ENCODE data around the gene ANKRD11. TPM values are rescaled to one million over a fixed set of nuclear protein-coding genes. Genes with fewer than 3 reads are reported as not detected.
"Not testable (repeated sequence)": the region's sequence is repeated elsewhere in the genome, so short reads cannot be mapped to it uniquely, and the experiment has no call there.

The ANKRD11 gene
- total and polyA plus RNA-seq, 2 donors (not counting 1 experiment from before 2014, with no cell fraction given): 41.5 to 71.2 TPM

GRCh38 chr16:89261691-89262563 is 228.4 kb downstream of the ANKRD11 start:
- Histone ChIP-seq H4K20me1 (ENCODE audit: control insufficient read depth, extremely low read depth, insufficient read depth, low read length) (no peaks in the 10 kb centered on the region), H3K9me3 (ENCODE audit: control insufficient read depth, insufficient read depth, low read depth, low read length) (no peaks in the 10 kb centered on the region), H3K27me3 (ENCODE audit: control insufficient read depth, insufficient read depth, low read length) (no peaks in the 10 kb centered on the region), H3K9ac (ENCODE audit: insufficient read depth, low read length) (no peak overlapping the region), H2AFZ (ENCODE audit: low read length) (peak overlapping the region; percentile 6), H3K79me2 (ENCODE audit: control insufficient read depth, insufficient read depth, low read length) (no peaks in the 10 kb centered on the region), H3K36me3 (ENCODE audit: control insufficient read depth, insufficient read depth, low read length) (peaks cover 11% of the 10 kb centered on the region), H3K4me2 (ENCODE audit: extremely low read depth, insufficient read depth, low read length) (peak overlapping the region; percentile 61), H3K27ac (ENCODE audit: insufficient read depth, low read length) (no peak overlapping the region), H3K4me3 (replicated peaks in 1 of 4; ENCODE audit: control extremely low read depth in 1 of 4, insufficient read depth in 1 of 4, low read depth in 3 of 4, low read length in 4 of 4) (peak overlapping the region in 1 of 4 experiments; percentile 44), H3K4me1 (ENCODE audit: control insufficient read depth, extremely low read depth, insufficient read depth, low read length) (no peaks in the 10 kb centered on the region)
- peak in 1 of 2 donors; percentile 56 for DNase-seq (ENCODE audit: low read depth in 2 of 2)
- TF ChIP-seq EZH2 (IDR thresholded peaks at IDR 0.05; ENCODE audit: low read length, missing control alignments) (no peak), CTCF (conservative IDR thresholded peaks at IDR 0.05 in 1 of 2, IDR thresholded peaks at IDR 0.05 in 1 of 2; ENCODE audit: low read depth in 1 of 2, low read length in 2 of 2) (no peak)

GRCh38 chr16:89259901-89260300 is 230.5 kb downstream of the ANKRD11 start:
- H3K36me3 ChIP-seq (ENCODE audit: control insufficient read depth, insufficient read depth, low read length); H3K4me2 ChIP-seq (ENCODE audit: extremely low read depth, insufficient read depth, low read length); H3K9me3 ChIP-seq (ENCODE audit: control insufficient read depth, insufficient read depth, low read depth, low read length); H3K27ac ChIP-seq (ENCODE audit: insufficient read depth, low read length); H2AFZ ChIP-seq (ENCODE audit: low read length); H3K27me3 ChIP-seq (ENCODE audit: control insufficient read depth, insufficient read depth, low read length); H4K20me1 ChIP-seq (ENCODE audit: control insufficient read depth, extremely low read depth, insufficient read depth, low read length); H3K4me1 ChIP-seq (ENCODE audit: control insufficient read depth, extremely low read depth, insufficient read depth, low read length); H3K4me3 ChIP-seq (replicated peaks in 1 of 4; ENCODE audit: control extremely low read depth in 1 of 4, insufficient read depth in 1 of 4, low read depth in 3 of 4, low read length in 4 of 4); DNase-seq (ENCODE audit: low read depth in 2 of 2); H3K9ac ChIP-seq (ENCODE audit: insufficient read depth, low read length); H3K79me2 ChIP-seq (ENCODE audit: control insufficient read depth, insufficient read depth, low read length): not testable (repeated sequence)

GRCh38 chr16:89257757-89258465 is 232.4 kb downstream of the ANKRD11 start:
- H3K4me2 ChIP-seq (ENCODE audit: extremely low read depth, insufficient read depth, low read length): peak overlapping the region; percentile 70
- no peaks in the 10 kb centered on the region for H3K4me1 ChIP-seq (ENCODE audit: control insufficient read depth, extremely low read depth, insufficient read depth, low read length)
- DNase-seq (ENCODE audit: low read depth in 2 of 2): no peak
- H3K27me3 ChIP-seq (ENCODE audit: control insufficient read depth, insufficient read depth, low read length): no peaks in the 10 kb centered on the region
- no peaks in the 10 kb centered on the region for H3K9me3 ChIP-seq (ENCODE audit: control insufficient read depth, insufficient read depth, low read depth, low read length)
- H3K9ac ChIP-seq (ENCODE audit: insufficient read depth, low read length): no peak overlapping the region
- H4K20me1 ChIP-seq (ENCODE audit: control insufficient read depth, extremely low read depth, insufficient read depth, low read length): no peaks in the 10 kb centered on the region
- TF ChIP-seq EZH2 (IDR thresholded peaks at IDR 0.05; ENCODE audit: low read length, missing control alignments) (no peak), CTCF (conservative IDR thresholded peaks at IDR 0.05 in 1 of 2, IDR thresholded peaks at IDR 0.05 in 1 of 2; ENCODE audit: low read depth in 1 of 2, low read length in 2 of 2) (peak in 1 of 2 donors; percentile 4)
- no peak overlapping the region for H2AFZ ChIP-seq (ENCODE audit: low read length)
- H3K4me3 ChIP-seq (replicated peaks in 1 of 4; ENCODE audit: control extremely low read depth in 1 of 4, insufficient read depth in 1 of 4, low read depth in 3 of 4, low read length in 4 of 4): peak overlapping the region in 3 of 4 experiments; percentile 38 to 53 (median 43)
- H3K79me2 ChIP-seq (ENCODE audit: control insufficient read depth, insufficient read depth, low read length): no peaks in the 10 kb centered on the region
- no peaks in the 10 kb centered on the region for H3K36me3 ChIP-seq (ENCODE audit: control insufficient read depth, insufficient read depth, low read length)
- no peak overlapping the region for H3K27ac ChIP-seq (ENCODE audit: insufficient read depth, low read length)
